A549 (cell line): ENCODE results near the gene CEP83.
"Not testable (repeated sequence)": the region's sequence is repeated elsewhere in the genome, so short reads cannot be mapped to it uniquely, and the experiment has no call there.

Source experiments
- HDAC2 ChIP-seq: fragments of 200-600 bp; sonication (generic); IDR thresholded peaks from 2 replicates; pipeline ENCODE4 v1.6.1; 2016
- MAFK ChIP-seq: fragments of 450-650 bp; IDR thresholded peaks from 2 replicates; pipeline ENCODE4 v1.6.1; 2014; ENCODE audit not compliant: partially characterized antibody
- POLR2A ChIP-seq: IDR thresholded peaks from 2 replicates; pipeline ENCODE4 v1.6.1; 2012; ENCODE audit warnings: mild to moderate bottlenecking, low read length
- RAD21 ChIP-seq, 2 experiments: fragments of >200 bp in 1 of 2; sonication (Bioruptor Twin) in 1 of 2; formaldehyde crosslinking in 1 of 2; IDR thresholded peaks in 1 of 2; conservative IDR thresholded peaks in 1 of 2; 2 replicates in 1 of 2; 3 replicates in 1 of 2; pipeline ENCODE4 v1.6.1; 2012 to 2018; ENCODE audit warnings: inconsistent platforms in 1 of 2
- ZSCAN20 ChIP-seq: fragments of 250-450 bp; sonication (Bioruptor Pico); IDR thresholded peaks from 2 replicates; pipeline ENCODE4 v1.8.0; 2022; ENCODE audit warnings: mild to moderate bottlenecking, moderate library complexity
- TF ChIP-seq, protein P1 (sequence below): fragments of >200 bp; sonication (Bioruptor Twin); formaldehyde crosslinking; IDR thresholded peaks from 3 replicates; pipeline ENCODE4 v1.5.1; 2016
- TF ChIP-seq, protein P2 (sequence below): fragments of 150-350 bp; IDR thresholded peaks from 2 replicates; pipeline ENCODE4 v1.6.1; 2014; ENCODE audit warnings: low read depth, mild to moderate bottlenecking, low read length

DNA sequence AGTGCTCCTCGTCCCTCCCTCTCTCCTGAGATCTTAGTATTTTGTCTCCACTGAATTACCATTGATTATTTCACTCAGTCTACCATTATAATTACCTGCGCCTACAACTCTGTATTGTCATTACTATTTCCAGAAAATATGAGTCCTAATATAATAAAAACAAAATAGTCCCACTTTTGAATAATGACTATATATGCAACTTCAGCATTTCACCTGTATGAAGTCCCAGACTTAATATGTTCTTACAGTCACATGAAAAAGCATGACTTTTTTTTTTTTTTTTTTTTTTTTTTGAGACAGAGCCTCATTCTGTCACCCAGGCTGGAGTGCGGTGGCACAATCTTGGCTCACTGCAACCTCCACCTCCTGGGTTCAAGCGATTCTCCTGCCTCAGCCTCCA, 63.7 kb downstream of the CEP83 start:
- not testable (repeated sequence) for TF ChIP-seq POLR2A; RAD21 (conservative IDR thresholded peaks at IDR 0.05 in 1 of 2, IDR thresholded peaks at IDR 0.05 in 1 of 2); ZSCAN20 (CRISPR knock-in tag); HDAC2
- TF ChIP-seq, protein P1, sequence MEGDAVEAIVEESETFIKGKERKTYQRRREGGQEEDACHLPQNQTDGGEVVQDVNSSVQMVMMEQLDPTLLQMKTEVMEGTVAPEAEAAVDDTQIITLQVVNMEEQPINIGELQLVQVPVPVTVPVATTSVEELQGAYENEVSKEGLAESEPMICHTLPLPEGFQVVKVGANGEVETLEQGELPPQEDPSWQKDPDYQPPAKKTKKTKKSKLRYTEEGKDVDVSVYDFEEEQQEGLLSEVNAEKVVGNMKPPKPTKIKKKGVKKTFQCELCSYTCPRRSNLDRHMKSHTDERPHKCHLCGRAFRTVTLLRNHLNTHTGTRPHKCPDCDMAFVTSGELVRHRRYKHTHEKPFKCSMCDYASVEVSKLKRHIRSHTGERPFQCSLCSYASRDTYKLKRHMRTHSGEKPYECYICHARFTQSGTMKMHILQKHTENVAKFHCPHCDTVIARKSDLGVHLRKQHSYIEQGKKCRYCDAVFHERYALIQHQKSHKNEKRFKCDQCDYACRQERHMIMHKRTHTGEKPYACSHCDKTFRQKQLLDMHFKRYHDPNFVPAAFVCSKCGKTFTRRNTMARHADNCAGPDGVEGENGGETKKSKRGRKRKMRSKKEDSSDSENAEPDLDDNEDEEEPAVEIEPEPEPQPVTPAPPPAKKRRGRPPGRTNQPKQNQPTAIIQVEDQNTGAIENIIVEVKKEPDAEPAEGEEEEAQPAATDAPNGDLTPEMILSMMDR, result not testable (repeated sequence)
- TF ChIP-seq MAFK, result peak; percentile 33
- TF ChIP-seq, protein P2, sequence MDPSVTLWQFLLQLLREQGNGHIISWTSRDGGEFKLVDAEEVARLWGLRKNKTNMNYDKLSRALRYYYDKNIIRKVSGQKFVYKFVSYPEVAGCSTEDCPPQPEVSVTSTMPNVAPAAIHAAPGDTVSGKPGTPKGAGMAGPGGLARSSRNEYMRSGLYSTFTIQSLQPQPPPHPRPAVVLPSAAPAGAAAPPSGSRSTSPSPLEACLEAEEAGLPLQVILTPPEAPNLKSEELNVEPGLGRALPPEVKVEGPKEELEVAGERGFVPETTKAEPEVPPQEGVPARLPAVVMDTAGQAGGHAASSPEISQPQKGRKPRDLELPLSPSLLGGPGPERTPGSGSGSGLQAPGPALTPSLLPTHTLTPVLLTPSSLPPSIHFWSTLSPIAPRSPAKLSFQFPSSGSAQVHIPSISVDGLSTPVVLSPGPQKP, result not testable (repeated sequence)
